ENCODE results near the gene GNA14. TPM values are rescaled to one million over a fixed set of nuclear protein-coding genes. Genes with fewer than 3 reads are reported as not detected.

GNA14 gene
- polyA plus RNA-seq, 4 donors: 0.89 to 3.8 (median 1.7) TPM; not detected in 1

DNA sequence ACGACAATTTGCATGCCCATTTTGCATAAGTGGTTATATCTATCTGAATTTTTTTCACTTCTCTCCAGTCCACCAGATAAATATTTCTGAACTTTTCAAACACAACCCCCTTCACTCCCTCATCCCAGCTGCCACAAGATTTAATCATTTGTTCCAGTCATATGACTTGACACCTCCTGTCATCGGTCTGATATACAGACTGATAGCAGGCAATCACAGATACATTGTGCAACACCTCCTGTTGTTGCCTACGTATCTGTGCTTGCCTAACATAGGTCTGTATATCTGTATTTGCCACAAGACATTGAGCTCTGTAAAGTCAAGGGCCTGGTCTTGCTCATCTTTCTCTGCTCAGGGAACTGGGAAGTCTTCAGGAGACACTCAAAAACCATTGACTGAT is 65.6 kb downstream of the GNA14 start:
- Histone ChIP-seq H3K27ac (ENCODE audit: low read depth in 1 of 3, low read length in 2 of 3) (no peak overlapping the region), H3K4me1 (ENCODE audit: control insufficient read depth in 3 of 3, insufficient read depth in 2 of 3, low read depth in 1 of 3, low read length in 2 of 3) (peaks cover 0 to 11% (median 8%) of the 10 kb centered on the region in 3 donors), H3K36me3 (ENCODE audit: control insufficient read depth in 3 of 3, insufficient read depth in 2 of 3, low read depth in 1 of 3, low read length in 3 of 3) (no peaks in the 10 kb centered on the region), H3K9me3 (ENCODE audit: control insufficient read depth in 2 of 2, insufficient read depth in 1 of 2, low read depth in 1 of 2, low read length in 1 of 2) (no peaks in the 10 kb centered on the region), H3K27me3 (ENCODE audit: control insufficient read depth in 3 of 3, insufficient read depth in 3 of 3, low read length in 3 of 3) (no peaks in the 10 kb centered on the region), H3K4me3 (ENCODE audit: low read depth in 1 of 3, low read length in 3 of 3) (no peak overlapping the region)
- FAIRE-seq (no peak), DNase-seq (peak in 1 of 2 donors; percentile 37)
- WGBS, 3 donors: 43 to 68% (median 48%) methylated on average over 3 of the region's 3 CpGs

DNA sequence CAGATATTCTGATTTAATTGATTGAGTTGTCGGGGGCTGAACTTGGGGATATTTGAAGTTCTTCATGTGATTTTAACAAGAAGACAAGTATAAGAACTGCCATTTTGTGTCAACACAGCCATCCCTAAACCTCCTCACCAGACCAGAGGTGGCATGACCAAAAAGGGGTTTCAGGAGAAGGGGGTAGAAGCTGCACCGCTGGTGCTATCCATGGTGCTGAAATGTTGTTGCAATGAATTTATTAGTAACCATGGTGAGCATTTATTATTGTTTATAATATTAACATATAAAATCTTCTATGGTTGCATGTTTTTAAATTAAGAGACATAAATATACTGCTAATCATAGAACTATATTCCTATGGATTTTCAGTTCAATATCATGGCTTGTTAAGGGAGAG is 72.3 kb downstream of the GNA14 start:
- peak in 1 of 2 donors; percentile 35 for DNase-seq
- Histone ChIP-seq H3K4me1 (ENCODE audit: control insufficient read depth in 3 of 3, insufficient read depth in 2 of 3, low read depth in 1 of 3, low read length in 2 of 3) (no peaks in the 10 kb centered on the region), H3K27me3 (ENCODE audit: control insufficient read depth in 3 of 3, insufficient read depth in 3 of 3, low read length in 3 of 3) (no peaks in the 10 kb centered on the region), H3K36me3 (ENCODE audit: control insufficient read depth in 3 of 3, insufficient read depth in 2 of 3, low read depth in 1 of 3, low read length in 3 of 3) (no peaks in the 10 kb centered on the region), H3K4me3 (ENCODE audit: low read depth in 1 of 3, low read length in 3 of 3) (no peak overlapping the region), H3K27ac (ENCODE audit: low read depth in 1 of 3, low read length in 2 of 3) (no peak overlapping the region), H3K9me3 (ENCODE audit: control insufficient read depth in 2 of 2, insufficient read depth in 1 of 2, low read depth in 1 of 2, low read length in 1 of 2) (no peaks in the 10 kb centered on the region)
- WGBS, 3 donors: 55 to 60% (median 55%) methylated on average over 2 of the region's 2 CpGs
- FAIRE-seq: no peak

DNA sequence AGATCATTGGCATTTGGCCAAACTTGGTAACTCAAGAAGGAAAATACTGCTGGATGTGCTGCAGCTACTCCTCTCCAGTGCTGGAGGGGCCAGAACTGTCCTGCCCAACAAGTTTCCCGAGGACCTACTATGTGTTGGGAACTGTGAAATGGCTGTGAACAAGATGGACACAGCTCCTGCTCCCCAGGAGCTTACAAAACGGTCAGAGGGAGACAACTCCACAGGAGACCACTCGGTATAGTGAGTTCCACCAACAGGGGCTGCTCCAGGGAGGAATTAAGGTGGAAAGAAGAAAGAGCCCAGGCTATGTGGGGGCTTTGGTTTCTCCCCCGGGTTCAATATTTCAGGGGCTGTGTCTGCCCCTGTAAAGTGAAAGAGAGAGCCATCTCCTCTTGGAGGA is 78.8 kb downstream of the GNA14 start:
- Histone ChIP-seq H3K9me3 (ENCODE audit: control insufficient read depth in 2 of 2, insufficient read depth in 1 of 2, low read depth in 1 of 2, low read length in 1 of 2) (no peaks in the 10 kb centered on the region), H3K27ac (ENCODE audit: low read depth in 1 of 3, low read length in 2 of 3) (no peak overlapping the region), H3K4me1 (ENCODE audit: control insufficient read depth in 3 of 3, insufficient read depth in 2 of 3, low read depth in 1 of 3, low read length in 2 of 3) (no peaks in the 10 kb centered on the region), H3K36me3 (ENCODE audit: control insufficient read depth in 3 of 3, insufficient read depth in 2 of 3, low read depth in 1 of 3, low read length in 3 of 3) (no peaks in the 10 kb centered on the region), H3K4me3 (ENCODE audit: low read depth in 1 of 3, low read length in 3 of 3) (no peak overlapping the region), H3K27me3 (ENCODE audit: control insufficient read depth in 3 of 3, insufficient read depth in 3 of 3, low read length in 3 of 3) (no peaks in the 10 kb centered on the region)
- no peak for FAIRE-seq
- no peak for DNase-seq
- 61 to 75% (median 64%) methylated on average over 4 of the region's 4 CpGs for WGBS, 3 donors

DNA sequence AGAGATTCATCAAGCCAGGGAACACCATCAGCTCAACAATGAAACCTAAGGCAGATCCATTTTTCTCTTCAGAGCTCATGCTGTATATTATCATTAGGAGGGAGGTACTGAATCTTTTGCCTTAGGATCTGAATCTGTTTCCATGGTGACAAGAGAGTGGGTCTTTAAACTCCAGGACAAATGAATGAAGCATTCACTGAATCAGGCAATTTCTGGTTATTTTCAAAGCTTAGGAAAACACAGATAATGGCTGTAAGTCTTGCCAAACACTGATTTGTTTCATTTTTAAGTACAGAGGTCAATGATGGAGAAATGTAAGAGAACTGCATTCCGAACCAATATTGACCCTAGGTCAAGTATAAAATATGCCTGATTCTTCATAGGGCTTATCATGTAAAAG is 84.9 kb downstream of the GNA14 start:
- FAIRE-seq (no peak), DNase-seq (no peak)
- H3K36me3 ChIP-seq (ENCODE audit: control insufficient read depth in 3 of 3, insufficient read depth in 2 of 3, low read depth in 1 of 3, low read length in 3 of 3): no peaks in the 10 kb centered on the region
- H3K4me1 ChIP-seq (ENCODE audit: control insufficient read depth in 3 of 3, insufficient read depth in 2 of 3, low read depth in 1 of 3, low read length in 2 of 3): no peaks in the 10 kb centered on the region
- H3K27me3 ChIP-seq (ENCODE audit: control insufficient read depth in 3 of 3, insufficient read depth in 3 of 3, low read length in 3 of 3): no peaks in the 10 kb centered on the region
- no peak overlapping the region for H3K27ac ChIP-seq (ENCODE audit: low read depth in 1 of 3, low read length in 2 of 3)
- no peak overlapping the region for H3K4me3 ChIP-seq (ENCODE audit: low read depth in 1 of 3, low read length in 3 of 3)
- WGBS, 3 donors: 20 to 41% (median 26%) methylated on average over 1 of the region's 1 CpG
- H3K9me3 ChIP-seq (ENCODE audit: control insufficient read depth in 2 of 2, insufficient read depth in 1 of 2, low read depth in 1 of 2, low read length in 1 of 2): no peaks in the 10 kb centered on the region

DNA sequence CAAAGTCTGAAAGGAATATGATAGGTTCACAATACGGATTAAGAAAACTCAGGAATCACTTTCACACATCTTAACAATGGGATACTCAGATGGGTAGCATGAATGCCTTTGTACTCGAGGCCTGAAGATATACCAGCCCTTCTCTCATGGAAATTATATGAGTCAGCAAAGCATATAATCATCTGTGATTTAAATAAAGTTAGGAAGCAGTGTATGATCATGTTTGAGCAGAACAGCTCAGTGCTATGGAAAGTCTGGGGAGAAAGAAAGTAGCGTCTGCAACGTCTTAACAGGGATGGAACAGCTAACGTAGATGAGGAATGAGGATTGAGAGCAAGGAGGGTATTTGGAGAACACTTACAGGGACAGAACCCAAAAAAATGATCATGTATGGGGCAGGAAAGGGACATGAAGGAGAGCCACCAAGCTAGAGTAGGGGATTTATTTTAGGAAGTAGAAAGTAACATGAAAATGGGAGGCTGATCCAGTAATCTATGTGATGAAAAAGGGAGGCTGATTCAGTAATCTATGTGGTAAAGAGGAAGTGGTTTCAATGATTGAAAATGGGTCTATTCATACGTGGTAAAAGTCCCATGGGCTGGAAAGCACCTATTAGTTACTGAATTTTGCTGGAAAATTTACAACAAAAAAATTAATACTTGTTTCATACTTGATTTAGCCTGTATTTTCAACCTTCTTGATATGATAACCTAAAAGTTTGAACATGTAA is 85.9 kb downstream of the GNA14 start:
- no peak for FAIRE-seq
- Histone ChIP-seq H3K4me1 (ENCODE audit: control insufficient read depth in 3 of 3, insufficient read depth in 2 of 3, low read depth in 1 of 3, low read length in 2 of 3) (no peaks in the 10 kb centered on the region), H3K4me3 (ENCODE audit: low read depth in 1 of 3, low read length in 3 of 3) (no peak overlapping the region), H3K9me3 (ENCODE audit: control insufficient read depth in 2 of 2, insufficient read depth in 1 of 2, low read depth in 1 of 2, low read length in 1 of 2) (no peaks in the 10 kb centered on the region), H3K36me3 (ENCODE audit: control insufficient read depth in 3 of 3, insufficient read depth in 2 of 3, low read depth in 1 of 3, low read length in 3 of 3) (no peaks in the 10 kb centered on the region), H3K27me3 (ENCODE audit: control insufficient read depth in 3 of 3, insufficient read depth in 3 of 3, low read length in 3 of 3) (no peaks in the 10 kb centered on the region), H3K27ac (ENCODE audit: low read depth in 1 of 3, low read length in 2 of 3) (no peak overlapping the region)
- WGBS, 3 donors: 78 to 84% (median 80%) methylated on average over 6 of the region's 6 CpGs
- no peak for DNase-seq

GRCh38 chr9:77561331-77562018 is 86.6 kb downstream of the GNA14 start:
- no peak for FAIRE-seq
- WGBS, 3 donors: 67 to 82% (median 74%) methylated on average over 2 of the region's 2 CpGs
- no peaks in the 10 kb centered on the region for H3K27me3 ChIP-seq (ENCODE audit: control insufficient read depth in 3 of 3, insufficient read depth in 3 of 3, low read length in 3 of 3)
- no peak overlapping the region for H3K4me3 ChIP-seq (ENCODE audit: low read depth in 1 of 3, low read length in 3 of 3)
- no peaks in the 10 kb centered on the region for H3K4me1 ChIP-seq (ENCODE audit: control insufficient read depth in 3 of 3, insufficient read depth in 2 of 3, low read depth in 1 of 3, low read length in 2 of 3)
- H3K27ac ChIP-seq (ENCODE audit: low read depth in 1 of 3, low read length in 2 of 3): no peak overlapping the region
- H3K36me3 ChIP-seq (ENCODE audit: control insufficient read depth in 3 of 3, insufficient read depth in 2 of 3, low read depth in 1 of 3, low read length in 3 of 3): no peaks in the 10 kb centered on the region
- no peak for DNase-seq
- no peaks in the 10 kb centered on the region for H3K9me3 ChIP-seq (ENCODE audit: control insufficient read depth in 2 of 2, insufficient read depth in 1 of 2, low read depth in 1 of 2, low read length in 1 of 2)

GRCh38 chr9:77556396-77556795 is 91.7 kb downstream of the GNA14 start:
- H3K27ac ChIP-seq (ENCODE audit: low read depth in 1 of 3, low read length in 2 of 3): no peak overlapping the region
- H3K27me3 ChIP-seq (ENCODE audit: control insufficient read depth in 3 of 3, insufficient read depth in 3 of 3, low read length in 3 of 3): no peaks in the 10 kb centered on the region
- no peaks in the 10 kb centered on the region for H3K4me1 ChIP-seq (ENCODE audit: control insufficient read depth in 3 of 3, insufficient read depth in 2 of 3, low read depth in 1 of 3, low read length in 2 of 3)
- H3K36me3 ChIP-seq (ENCODE audit: control insufficient read depth in 3 of 3, insufficient read depth in 2 of 3, low read depth in 1 of 3, low read length in 3 of 3): no peaks in the 10 kb centered on the region
- no peaks in the 10 kb centered on the region for H3K9me3 ChIP-seq (ENCODE audit: control insufficient read depth in 2 of 2, insufficient read depth in 1 of 2, low read depth in 1 of 2, low read length in 1 of 2)
- DNase-seq: no peak
- H3K4me3 ChIP-seq (ENCODE audit: low read depth in 1 of 3, low read length in 3 of 3): no peak overlapping the region
- FAIRE-seq: no peak
- WGBS, 3 donors: 63 to 82% (median 80%) methylated on average over 1 of the region's 1 CpG

DNA sequence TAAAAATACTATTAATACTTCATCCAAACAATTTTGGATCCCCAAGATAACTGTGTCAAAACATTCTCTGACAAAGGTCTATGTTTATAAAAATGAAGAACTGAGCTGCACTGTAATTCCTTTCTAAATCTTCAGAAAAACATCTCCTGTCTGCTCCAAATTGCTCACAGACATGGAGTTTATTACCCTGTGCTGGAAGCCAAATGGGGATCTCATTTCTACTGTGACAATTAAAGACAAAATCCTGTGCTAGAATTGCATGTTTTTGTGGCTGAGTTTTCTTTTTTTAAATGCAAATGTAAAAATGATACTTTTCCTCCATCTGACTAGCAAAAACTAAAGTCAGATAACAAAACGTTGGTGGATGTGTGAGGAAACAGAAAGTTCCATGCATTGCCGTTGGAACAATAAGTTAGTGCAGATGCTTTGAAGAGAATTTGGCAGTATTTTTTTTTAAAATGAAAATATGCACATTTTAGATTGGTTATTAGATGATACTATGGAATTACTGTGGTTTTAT is 93.5 kb downstream of the GNA14 start:
- FAIRE-seq (no peak), DNase-seq (no peak)
- Histone ChIP-seq H3K4me3 (ENCODE audit: low read depth in 1 of 3, low read length in 3 of 3) (no peak overlapping the region), H3K9me3 (ENCODE audit: control insufficient read depth in 2 of 2, insufficient read depth in 1 of 2, low read depth in 1 of 2, low read length in 1 of 2) (no peaks in the 10 kb centered on the region), H3K27ac (ENCODE audit: low read depth in 1 of 3, low read length in 2 of 3) (no peak overlapping the region), H3K4me1 (ENCODE audit: control insufficient read depth in 3 of 3, insufficient read depth in 2 of 3, low read depth in 1 of 3, low read length in 2 of 3) (no peaks in the 10 kb centered on the region), H3K36me3 (ENCODE audit: control insufficient read depth in 3 of 3, insufficient read depth in 2 of 3, low read depth in 1 of 3, low read length in 3 of 3) (no peaks in the 10 kb centered on the region), H3K27me3 (ENCODE audit: control insufficient read depth in 3 of 3, insufficient read depth in 3 of 3, low read length in 3 of 3) (no peaks in the 10 kb centered on the region)
- 7 to 28% (median 25%) methylated on average over 2 of the region's 2 CpGs for WGBS, 3 donors

Measured in small intestine (tissue), 7 donors.